Caco-2 (cell line): Measurements from ENCODE around the gene SLC39A11. TPM values are rescaled to one million over a fixed set of nuclear protein-coding genes. Genes with fewer than 3 reads are reported as not detected.

Experiments used
- BruUV-seq: library from RNA; stranded (reverse); fragments of 400-500 nt; replicated peaks from 2 replicates; lab custom pipeline; 2021; lab: Mats Ljungman, UMichigan
- CTCF ChIA-PET: fragments of 300-600 bp; sonication (Branson Sonifier 250); formaldehyde crosslinking; loops from one replicate; lab custom pipeline; 2022; ENCODE audit warnings: antibody characterized with exemption; lab: Charles Lee
- POLR2A ChIA-PET: fragments of 300-600 bp; sonication (Branson Sonifier 250); formaldehyde crosslinking; loops from one replicate; lab custom pipeline; 2022; ENCODE audit warnings: antibody characterized with exemption; lab: Charles Lee
- DNase-seq, 2 experiments: peaks; one replicate each; pipeline versions ENCODE4 v3.0.0 to v3.0.0-alpha.2; 2020 to 2022
- H3K27me3 ChIP-seq: replicated peaks from 2 replicates; pipeline ENCODE4 v1.6.0; 2011; ENCODE audit warnings: low read length; ENCODE audit not compliant: control insufficient read depth, insufficient read depth
- H3K36me3 ChIP-seq: 2 replicates; pipeline ENCODE4 v1.5.1; 2011; ENCODE audit warnings: low read length; ENCODE audit not compliant: control insufficient read depth, insufficient read depth
- H3K4me1 ChIP-seq: fragments of 250-450 bp; sonication (Bioruptor Pico); 2 replicates; pipeline ENCODE4 v1.5.1; 2020; ENCODE audit warnings: mild to moderate bottlenecking
- H3K4me3 ChIP-seq: 2 replicates; pipeline ENCODE4 v1.5.1; 2011; ENCODE audit warnings: low read depth, mild to moderate bottlenecking, control low read depth, low read length
- H3K9me3 ChIP-seq: fragments of 250-450 bp; sonication (Bioruptor Pico); 2 replicates; pipeline ENCODE4 v1.5.1; 2020; ENCODE audit warnings: mild to moderate bottlenecking, moderate library complexity
- H3K27ac Mint-ChIP-seq: one replicate; pipeline ENCODE4 v1.8.0; 2022; ENCODE audit warnings: mixed read lengths; ENCODE audit not compliant: unreplicated experiment
- H3K27me3 Mint-ChIP-seq: one replicate; pipeline ENCODE4 v1.8.0; 2022; ENCODE audit warnings: mixed read lengths; ENCODE audit not compliant: insufficient read depth, unreplicated experiment
- H3K36me3 Mint-ChIP-seq: one replicate; pipeline ENCODE4 v1.8.0; 2022; ENCODE audit warnings: mild to moderate bottlenecking, mixed read lengths; ENCODE audit not compliant: insufficient read depth, unreplicated experiment
- H3K4me1 Mint-ChIP-seq: one replicate; pipeline ENCODE4 v1.8.0; 2022; ENCODE audit warnings: low read depth, mixed read lengths; ENCODE audit not compliant: unreplicated experiment
- H3K4me3 Mint-ChIP-seq: one replicate; pipeline ENCODE4 v1.8.0; 2022; ENCODE audit warnings: mild to moderate bottlenecking, moderate library complexity, mixed read lengths; ENCODE audit not compliant: unreplicated experiment
- H3K9me3 Mint-ChIP-seq: one replicate; pipeline ENCODE4 v1.8.0; 2022; ENCODE audit warnings: mixed read lengths; ENCODE audit not compliant: unreplicated experiment
- intact Hi-C: fragments of 100-400 bp; cut with micrococcal nuclease; formaldehyde crosslinking; loops from one replicate; pipeline ENCODE4 v1.10.0; 2022; ENCODE audit not compliant: unreplicated experiment
- total RNA-seq: library from RNA; stranded (reverse); gene quantifications from 2 replicates; pipeline ENCODE4 v1.2.3, GENCODE V29; 2022
- TF ChIP-seq, protein P1 (sequence below), 2 experiments: fragments of 200-600 bp in 1 of 2; IDR thresholded peaks; 1 replicate in 1 of 2; 2 replicates in 1 of 2; pipeline versions ENCODE4 v1.5.1 to v1.8.0; 2011 to 2022; ENCODE audit warnings: antibody characterized with exemption in 1 of 2, control low read depth in 1 of 2, inconsistent platforms in 1 of 2, low read depth in 1 of 2, low read length in 1 of 2, mild to moderate bottlenecking in 1 of 2, moderate library complexity in 1 of 2; ENCODE audit not compliant: insufficient read depth in 1 of 2, severe bottlenecking in 1 of 2, unreplicated experiment in 1 of 2

Gene SLC39A11
- total RNA-seq, 1 experiment from 2014 or later, result 26.4 TPM

DNA sequence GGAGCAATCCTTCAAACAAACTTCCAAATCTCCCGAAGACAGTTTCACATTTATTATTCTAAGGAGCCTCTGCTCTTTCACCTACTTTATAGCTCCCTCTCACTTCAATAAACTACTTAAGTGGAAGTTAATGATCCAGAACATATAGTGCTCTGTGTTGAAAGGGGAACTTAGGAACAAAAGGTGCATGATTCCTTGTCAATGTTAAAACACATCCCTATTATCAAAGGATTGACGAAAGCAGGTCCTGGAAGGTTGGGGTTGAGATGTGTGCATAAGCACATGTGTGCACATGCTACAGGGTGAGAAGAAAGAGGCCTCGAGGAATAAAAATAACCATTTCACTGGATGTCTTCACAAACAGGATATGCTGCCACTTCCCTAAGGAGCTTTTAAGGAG lies 170.3 kb downstream of the SLC39A11 start:
- H3K4me3 ChIP-seq, result no peak overlapping the region
- TF ChIP-seq, protein P1, sequence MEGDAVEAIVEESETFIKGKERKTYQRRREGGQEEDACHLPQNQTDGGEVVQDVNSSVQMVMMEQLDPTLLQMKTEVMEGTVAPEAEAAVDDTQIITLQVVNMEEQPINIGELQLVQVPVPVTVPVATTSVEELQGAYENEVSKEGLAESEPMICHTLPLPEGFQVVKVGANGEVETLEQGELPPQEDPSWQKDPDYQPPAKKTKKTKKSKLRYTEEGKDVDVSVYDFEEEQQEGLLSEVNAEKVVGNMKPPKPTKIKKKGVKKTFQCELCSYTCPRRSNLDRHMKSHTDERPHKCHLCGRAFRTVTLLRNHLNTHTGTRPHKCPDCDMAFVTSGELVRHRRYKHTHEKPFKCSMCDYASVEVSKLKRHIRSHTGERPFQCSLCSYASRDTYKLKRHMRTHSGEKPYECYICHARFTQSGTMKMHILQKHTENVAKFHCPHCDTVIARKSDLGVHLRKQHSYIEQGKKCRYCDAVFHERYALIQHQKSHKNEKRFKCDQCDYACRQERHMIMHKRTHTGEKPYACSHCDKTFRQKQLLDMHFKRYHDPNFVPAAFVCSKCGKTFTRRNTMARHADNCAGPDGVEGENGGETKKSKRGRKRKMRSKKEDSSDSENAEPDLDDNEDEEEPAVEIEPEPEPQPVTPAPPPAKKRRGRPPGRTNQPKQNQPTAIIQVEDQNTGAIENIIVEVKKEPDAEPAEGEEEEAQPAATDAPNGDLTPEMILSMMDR (IDR thresholded peaks at IDR 0.05; ENCODE audit: insufficient read depth in 1 of 2, low read depth in 1 of 2, low read length in 1 of 2, severe bottlenecking in 1 of 2, unreplicated experiment in 1 of 2), result no peak
- no peaks in the 10 kb centered on the region for H3K27me3 ChIP-seq
- no peak for DNase-seq
- CTCF ChIA-PET, result no interaction called here
- Mint-ChIP-seq H3K9me3 (no peaks in the 10 kb centered on the region), H3K36me3 (no peaks in the 10 kb centered on the region), H3K27ac (no peak overlapping the region), H3K4me3 (no peak overlapping the region), H3K27me3 (no peaks in the 10 kb centered on the region), H3K4me1 (no peaks in the 10 kb centered on the region)
- POLR2A ChIA-PET, result no interaction called here
- H3K4me1 ChIP-seq, result no peaks in the 10 kb centered on the region
- no peaks in the 10 kb centered on the region for H3K36me3 ChIP-seq
- intact Hi-C loops, result no loop called here
- no TSS peak for BruUV-seq
- no peaks in the 10 kb centered on the region for H3K9me3 ChIP-seq

GRCh38 chr17:72921347-72922054 lies 171.0 kb downstream of the SLC39A11 start:
- no TSS peak for BruUV-seq
- Histone ChIP-seq H3K27me3 (no peaks in the 10 kb centered on the region), H3K36me3 (no peaks in the 10 kb centered on the region), H3K4me3 (no peak overlapping the region), H3K4me1 (no peaks in the 10 kb centered on the region), H3K9me3 (no peaks in the 10 kb centered on the region)
- H3K27ac Mint-ChIP-seq, result no peak overlapping the region
- POLR2A ChIA-PET, result no interaction called here
- TF ChIP-seq, protein P1 (IDR thresholded peaks at IDR 0.05; ENCODE audit: insufficient read depth in 1 of 2, low read depth in 1 of 2, low read length in 1 of 2, severe bottlenecking in 1 of 2, unreplicated experiment in 1 of 2), result no peak
- no peaks in the 10 kb centered on the region for H3K4me1 Mint-ChIP-seq
- DNase-seq, result no peak
- H3K4me3 Mint-ChIP-seq, result no peak overlapping the region
- no peaks in the 10 kb centered on the region for H3K36me3 Mint-ChIP-seq
- no peaks in the 10 kb centered on the region for H3K27me3 Mint-ChIP-seq
- intact Hi-C loops, result no loop called here
- CTCF ChIA-PET, result no interaction called here
- H3K9me3 Mint-ChIP-seq, result no peaks in the 10 kb centered on the region

GRCh38 chr17:72920513-72920912 lies 172.0 kb downstream of the SLC39A11 start:
- Mint-ChIP-seq H3K36me3 (no peaks in the 10 kb centered on the region), H3K4me1 (no peaks in the 10 kb centered on the region), H3K4me3 (no peak overlapping the region), H3K27ac (no peak overlapping the region), H3K27me3 (no peaks in the 10 kb centered on the region), H3K9me3 (no peaks in the 10 kb centered on the region)
- ChIA-PET CTCF (no interaction called here), POLR2A (no interaction called here)
- H3K9me3 ChIP-seq, result no peaks in the 10 kb centered on the region
- H3K4me1 ChIP-seq, result no peaks in the 10 kb centered on the region
- TF ChIP-seq, protein P1 (IDR thresholded peaks at IDR 0.05; ENCODE audit: insufficient read depth in 1 of 2, low read depth in 1 of 2, low read length in 1 of 2, severe bottlenecking in 1 of 2, unreplicated experiment in 1 of 2), result no peak
- no peak overlapping the region for H3K4me3 ChIP-seq
- no peak for DNase-seq
- H3K27me3 ChIP-seq, result no peaks in the 10 kb centered on the region
- intact Hi-C loops, result no loop called here
- no peaks in the 10 kb centered on the region for H3K36me3 ChIP-seq
- no TSS peak for BruUV-seq
